Ovary (tissue), 3 donors: ENCODE results near the gene UQCC5.

Experiments used
- EP300 ChIP-seq: sonication (generic); formaldehyde crosslinking; IDR thresholded peaks from one replicate; pipeline ENCODE4 v1.6.1; 2017; ENCODE audit warnings: antibody characterized with exemption
- POLR2A ChIP-seq: fragments of 450-650 bp; IDR thresholded peaks from one replicate; pipeline ENCODE4 v1.6.1; 2017; ENCODE audit warnings: antibody characterized with exemption, mild to moderate bottlenecking, moderate library complexity
- TF ChIP-seq, protein P1 (sequence below), 3 donors: fragments of 450-650 bp in 2 of 3; fragments of 200-600 bp in 1 of 3; IDR thresholded peaks; one replicate each; pipeline versions ENCODE4 v1.5.1 to v1.8.0; 2016 to 2022; ENCODE audit warnings: antibody characterized with exemption in 3 of 3, mild to moderate bottlenecking in 1 of 3
- donor health status: DM: no; HTN: no; CAD: no.

DNA sequence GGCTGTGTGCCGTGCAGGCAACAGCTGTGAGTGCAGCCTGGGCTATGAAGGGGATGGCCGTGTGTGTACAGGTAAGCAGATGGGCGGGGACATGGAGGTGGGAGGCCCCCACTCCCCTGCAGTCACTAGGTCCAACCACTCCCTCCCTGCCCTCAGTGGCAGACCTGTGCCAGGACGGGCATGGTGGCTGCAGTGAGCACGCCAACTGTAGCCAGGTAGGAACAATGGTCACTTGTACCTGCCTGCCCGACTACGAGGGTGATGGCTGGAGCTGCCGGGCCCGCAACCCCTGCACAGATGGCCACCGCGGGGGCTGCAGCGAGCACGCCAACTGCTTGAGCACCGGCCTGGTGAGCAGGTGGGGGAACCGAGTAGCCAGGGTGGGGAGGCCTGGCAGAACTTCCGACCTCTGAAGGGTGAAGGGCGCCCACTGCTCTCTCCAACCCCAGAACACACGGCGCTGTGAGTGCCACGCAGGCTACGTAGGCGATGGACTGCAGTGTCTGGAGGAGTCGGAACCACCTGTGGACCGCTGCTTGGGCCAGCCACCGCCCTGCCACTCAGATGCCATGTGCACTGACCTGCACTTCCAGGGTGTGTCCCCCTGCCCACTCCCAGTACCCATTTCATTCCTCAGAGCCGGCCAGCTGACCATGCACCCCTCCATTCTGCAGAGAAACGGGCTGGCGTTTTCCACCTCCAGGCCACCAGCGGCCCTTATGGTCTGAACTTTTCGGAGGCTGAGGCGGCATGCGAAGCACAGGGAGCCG, 14.3 kb upstream of the UQCC5 start:
- TF ChIP-seq, protein P1, sequence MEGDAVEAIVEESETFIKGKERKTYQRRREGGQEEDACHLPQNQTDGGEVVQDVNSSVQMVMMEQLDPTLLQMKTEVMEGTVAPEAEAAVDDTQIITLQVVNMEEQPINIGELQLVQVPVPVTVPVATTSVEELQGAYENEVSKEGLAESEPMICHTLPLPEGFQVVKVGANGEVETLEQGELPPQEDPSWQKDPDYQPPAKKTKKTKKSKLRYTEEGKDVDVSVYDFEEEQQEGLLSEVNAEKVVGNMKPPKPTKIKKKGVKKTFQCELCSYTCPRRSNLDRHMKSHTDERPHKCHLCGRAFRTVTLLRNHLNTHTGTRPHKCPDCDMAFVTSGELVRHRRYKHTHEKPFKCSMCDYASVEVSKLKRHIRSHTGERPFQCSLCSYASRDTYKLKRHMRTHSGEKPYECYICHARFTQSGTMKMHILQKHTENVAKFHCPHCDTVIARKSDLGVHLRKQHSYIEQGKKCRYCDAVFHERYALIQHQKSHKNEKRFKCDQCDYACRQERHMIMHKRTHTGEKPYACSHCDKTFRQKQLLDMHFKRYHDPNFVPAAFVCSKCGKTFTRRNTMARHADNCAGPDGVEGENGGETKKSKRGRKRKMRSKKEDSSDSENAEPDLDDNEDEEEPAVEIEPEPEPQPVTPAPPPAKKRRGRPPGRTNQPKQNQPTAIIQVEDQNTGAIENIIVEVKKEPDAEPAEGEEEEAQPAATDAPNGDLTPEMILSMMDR (IDR thresholded peaks at IDR 0.05), result no peak
- TF ChIP-seq EP300 (no peak), POLR2A (no peak)
